Natural killer cell (primary cell): Measurements from ENCODE around the gene MAML3. TPM values are rescaled to one million over a fixed set of nuclear protein-coding genes. Genes with fewer than 3 reads are reported as not detected.
A peak's percentile ranks its signal among the peaks of the same experiment; 100 is the strongest.

Experiments
- ATAC-seq, 3 donors: fragments of 150-1000 bp in 2 of 3; fragments of 200-7000 bp in 1 of 3; cut with Tn5 transposase; 1 replicate in 1 of 3; 2 replicates in 2 of 3; pipeline ENCODE4 v1.10.0; 2021; ENCODE audit warnings: mild to moderate bottlenecking in 2 of 3, moderate library complexity in 2 of 3
- DNase-seq, 2 donors: peaks; one replicate each; pipeline versions ENCODE4 v3.0.0 to v3.0.0-alpha.2; 2013 to 2021; ENCODE audit warnings: mixed read lengths in 1 of 2
- H3K27ac ChIP-seq: one replicate; pipeline ENCODE4 v1.5.1; 2013; ENCODE audit warnings: mild to moderate bottlenecking, low read length
- H3K27me3 ChIP-seq: one replicate; pipeline ENCODE4 v1.6.1; 2013; ENCODE audit warnings: low read length; ENCODE audit not compliant: control insufficient read depth, insufficient read depth
- H3K36me3 ChIP-seq: one replicate; pipeline ENCODE4 v1.6.1; 2013; ENCODE audit warnings: low read length; ENCODE audit not compliant: control insufficient read depth, insufficient read depth
- H3K4me1 ChIP-seq: one replicate; pipeline ENCODE4 v1.6.1; 2013; ENCODE audit warnings: low read length; ENCODE audit not compliant: control insufficient read depth, insufficient read depth
- H3K4me3 ChIP-seq: one replicate; pipeline ENCODE4 v1.5.1; 2013; ENCODE audit warnings: low read length
- H3K9me3 ChIP-seq: one replicate; pipeline ENCODE4 v1.6.1; 2013; ENCODE audit warnings: low read length; ENCODE audit not compliant: control insufficient read depth, insufficient read depth
- H3K27ac Mint-ChIP-seq, 2 donors: one replicate each; pipeline ENCODE4 v1.8.0; 2022; ENCODE audit warnings: mild to moderate bottlenecking in 2 of 2, mixed read lengths in 2 of 2, moderate library complexity in 1 of 2
- H3K27me3 Mint-ChIP-seq, 2 donors: one replicate each; pipeline ENCODE4 v1.8.0; 2022; ENCODE audit warnings: low read depth in 2 of 2, mixed read lengths in 2 of 2
- H3K36me3 Mint-ChIP-seq: one replicate; pipeline ENCODE4 v1.8.0; 2022; ENCODE audit warnings: mixed read lengths
- H3K4me1 Mint-ChIP-seq, 2 donors: one replicate each; pipeline ENCODE4 v1.8.0; 2022; ENCODE audit warnings: mixed read lengths in 2 of 2
- H3K4me3 Mint-ChIP-seq: one replicate; pipeline ENCODE4 v1.8.0; 2022; ENCODE audit warnings: mild to moderate bottlenecking, moderate library complexity, mixed read lengths
- H3K9me3 Mint-ChIP-seq, 2 donors: one replicate each; pipeline ENCODE4 v1.8.0; 2022; ENCODE audit warnings: mixed read lengths in 2 of 2
- WGBS: methylation state at CpG from one replicate; pipeline ENCODE4 v1.1.7; 2013; ENCODE audit warnings: missing lambda C conversion rate; ENCODE audit not compliant: insufficient coverage; 5-methylcytosine and 5-hydroxymethylcytosine counted together
- intact Hi-C: fragments of 100-400 bp; cut with micrococcal nuclease; formaldehyde crosslinking; loops from one replicate; pipeline ENCODE4 v1.14.2; 2022
- total RNA-seq, 4 donors: library from RNA; stranded (reverse); fragments of 120-200 nt in 1 of 4; gene quantifications; one replicate each; pipeline versions ENCODE4 v1.2.3 to v1.2.4, GENCODE V29; 2013 to 2022
- TF ChIP-seq, protein P1 (sequence below): fragments of 200-600 bp; IDR thresholded peaks from one replicate; pipeline ENCODE4 v1.8.0; 2022; ENCODE audit warnings: antibody characterized with exemption

Gene MAML3
- 1 to 10 TPM; 1.7 to 5.6 (median 2.8) TPM for total RNA-seq
- 6.3 TPM for total RNA-seq (2013)

DNA sequence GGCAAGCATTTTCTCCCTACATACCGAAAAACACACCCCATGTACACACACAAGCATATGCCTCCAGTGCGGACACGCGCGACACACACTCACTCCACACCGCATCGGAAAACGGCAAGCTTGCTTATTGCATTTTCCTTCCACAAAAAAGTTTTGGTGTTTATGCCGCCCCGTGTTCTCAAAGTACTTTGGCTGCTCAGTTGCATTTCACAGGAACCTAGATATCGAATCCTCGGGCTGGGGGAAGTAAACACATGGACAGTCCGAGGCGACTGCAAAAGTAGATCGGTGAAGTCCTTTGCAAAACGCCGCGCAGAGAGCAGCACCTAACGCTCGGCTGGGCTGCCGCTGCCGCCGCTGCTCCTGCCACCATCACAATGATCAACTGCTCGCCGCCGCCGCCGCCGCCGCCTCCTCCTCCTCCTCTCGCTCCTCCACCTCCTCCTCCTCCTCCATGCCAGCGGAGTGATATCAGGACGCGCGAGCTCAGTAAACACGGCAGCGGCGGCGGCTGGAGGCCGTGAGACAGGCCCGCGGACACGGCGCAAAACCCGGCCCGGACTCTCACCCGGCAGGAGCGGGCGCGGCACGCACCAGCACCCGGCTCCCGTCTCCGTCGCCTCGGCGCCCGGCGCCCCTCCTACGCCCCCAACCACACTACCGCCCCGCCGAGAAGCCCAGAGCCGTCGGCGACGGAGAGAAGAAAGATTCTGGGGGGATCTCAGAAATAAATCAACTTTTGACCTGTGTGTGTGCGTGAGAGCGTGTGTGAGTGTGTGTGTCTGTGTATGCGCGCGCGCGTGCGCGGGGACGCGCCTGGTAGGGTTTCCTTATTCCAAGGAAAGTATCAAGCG, at the start of gene MAML3:
MAML3 (minus strand) TSS at position 467 of the 854 bp plus-strand sequence. CDS start 857 bp downstream, outside the sequence.
- no peaks in the 10 kb centered on the region for H3K36me3 Mint-ChIP-seq
- DNase-seq (peak; percentile 79 to 86), ATAC-seq (peak; percentile 64 to 70 (median 64))
- H3K27me3 Mint-ChIP-seq: peaks cover 7 to 15% of the 10 kb centered on the region in 2 donors
- Histone ChIP-seq H3K27me3 (no peaks in the 10 kb centered on the region), H3K9me3 (no peaks in the 10 kb centered on the region), H3K4me1 (peaks cover 37% of the 10 kb centered on the region), H3K27ac (peak within 1 kb of the TSS; percentile 59), H3K36me3 (no peaks in the 10 kb centered on the region), H3K4me3 (peak within 1 kb of the TSS; percentile 79)
- peak within 1 kb of the TSS; percentile 93 for H3K4me3 Mint-ChIP-seq
- intact Hi-C loops: loop anchor here (5.0 kb wide), 5 partner anchors 57 to 417 kb away; partner anchors contain the start of gene SCOC
- peak within 1 kb of the TSS; percentile 26 to 85 for H3K27ac Mint-ChIP-seq
- TF ChIP-seq, protein P1, sequence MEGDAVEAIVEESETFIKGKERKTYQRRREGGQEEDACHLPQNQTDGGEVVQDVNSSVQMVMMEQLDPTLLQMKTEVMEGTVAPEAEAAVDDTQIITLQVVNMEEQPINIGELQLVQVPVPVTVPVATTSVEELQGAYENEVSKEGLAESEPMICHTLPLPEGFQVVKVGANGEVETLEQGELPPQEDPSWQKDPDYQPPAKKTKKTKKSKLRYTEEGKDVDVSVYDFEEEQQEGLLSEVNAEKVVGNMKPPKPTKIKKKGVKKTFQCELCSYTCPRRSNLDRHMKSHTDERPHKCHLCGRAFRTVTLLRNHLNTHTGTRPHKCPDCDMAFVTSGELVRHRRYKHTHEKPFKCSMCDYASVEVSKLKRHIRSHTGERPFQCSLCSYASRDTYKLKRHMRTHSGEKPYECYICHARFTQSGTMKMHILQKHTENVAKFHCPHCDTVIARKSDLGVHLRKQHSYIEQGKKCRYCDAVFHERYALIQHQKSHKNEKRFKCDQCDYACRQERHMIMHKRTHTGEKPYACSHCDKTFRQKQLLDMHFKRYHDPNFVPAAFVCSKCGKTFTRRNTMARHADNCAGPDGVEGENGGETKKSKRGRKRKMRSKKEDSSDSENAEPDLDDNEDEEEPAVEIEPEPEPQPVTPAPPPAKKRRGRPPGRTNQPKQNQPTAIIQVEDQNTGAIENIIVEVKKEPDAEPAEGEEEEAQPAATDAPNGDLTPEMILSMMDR: no peak
- WGBS: under 1% methylated on average over 77 of the region's 79 CpGs
- H3K4me1 Mint-ChIP-seq: peaks cover 17 to 40% of the 10 kb centered on the region in 2 donors
- H3K9me3 Mint-ChIP-seq: no peaks in the 10 kb centered on the region

DNA sequence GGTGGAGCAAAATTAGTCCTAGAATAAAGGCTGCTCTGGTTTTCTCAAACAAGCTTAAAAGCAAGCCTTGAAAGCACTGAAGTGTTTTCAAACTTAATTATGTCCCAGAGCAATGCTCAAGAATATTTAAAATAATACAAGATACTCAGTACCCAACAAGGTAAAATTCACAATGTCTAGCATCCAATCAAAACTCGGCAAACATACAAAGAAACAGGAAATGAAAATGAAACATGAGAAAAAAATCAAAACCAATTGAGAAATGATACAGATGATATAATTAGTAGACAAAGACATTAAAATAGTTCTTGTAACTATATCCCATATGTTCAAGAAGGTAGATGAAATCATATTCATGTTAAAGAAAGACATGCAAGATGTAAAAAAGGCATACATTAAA, 45.0 kb upstream of the MAML3 start:
- no peaks in the 10 kb centered on the region for H3K9me3 Mint-ChIP-seq

DNA sequence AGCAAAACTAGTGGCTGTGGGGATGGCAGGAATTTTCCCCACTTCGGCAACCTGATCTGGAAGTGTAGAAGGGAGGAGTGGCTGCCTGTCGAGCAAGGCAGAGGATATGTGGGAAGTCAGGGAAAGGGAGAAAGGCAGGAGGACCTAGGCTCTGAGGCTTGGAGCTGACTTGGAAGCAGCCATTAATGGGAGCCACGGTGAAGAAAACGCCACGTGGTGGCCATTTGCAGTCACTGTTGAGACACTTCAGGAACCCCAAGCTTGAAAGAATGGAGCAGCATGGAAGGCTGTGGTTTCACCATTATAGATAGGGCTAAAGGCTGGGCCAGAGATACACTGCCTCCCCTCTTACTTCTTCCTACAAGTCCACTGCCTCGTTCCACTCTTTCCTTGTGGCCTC, 41.8 kb upstream of the MAML3 start:
- TF ChIP-seq, protein P1: no peak
- no peaks in the 10 kb centered on the region for H3K4me1 Mint-ChIP-seq
- intact Hi-C loops: no loop called here

More for the DNA sequence above, 45.0 kb upstream of the MAML3 start:
- no peaks in the 10 kb centered on the region for H3K9me3 ChIP-seq
- ATAC-seq (no peak), DNase-seq (no peak)
- Mint-ChIP-seq H3K27me3 (peaks cover 18 to 43% of the 10 kb centered on the region in 2 donors), H3K27ac (no peak overlapping the region), H3K4me1 (no peaks in the 10 kb centered on the region), H3K4me3 (no peak overlapping the region), H3K36me3 (no peaks in the 10 kb centered on the region)
- intact Hi-C loops: no loop called here
- H3K4me3 ChIP-seq: no peak overlapping the region
- no peaks in the 10 kb centered on the region for H3K36me3 ChIP-seq
- H3K27ac ChIP-seq: no peak overlapping the region
- TF ChIP-seq, protein P1: no peak
- WGBS: no CpG with 5 or more reads among the region's 1 CpG
- H3K27me3 ChIP-seq: peaks cover 3% of the 10 kb centered on the region
- no peaks in the 10 kb centered on the region for H3K4me1 ChIP-seq

More for the DNA sequence above, 41.8 kb upstream of the MAML3 start:
- no peak overlapping the region for H3K27ac ChIP-seq
- H3K36me3 ChIP-seq: no peaks in the 10 kb centered on the region
- no peak for ATAC-seq
- H3K4me3 Mint-ChIP-seq: no peak overlapping the region
- H3K9me3 Mint-ChIP-seq: no peaks in the 10 kb centered on the region
- H3K27me3 Mint-ChIP-seq: peaks cover 18 to 43% of the 10 kb centered on the region in 2 donors
- peaks cover 2% of the 10 kb centered on the region for H3K27me3 ChIP-seq
- no peak overlapping the region for H3K27ac Mint-ChIP-seq
- H3K4me3 ChIP-seq: no peak overlapping the region
- DNase-seq: no peak
- no peaks in the 10 kb centered on the region for H3K9me3 ChIP-seq
- H3K36me3 Mint-ChIP-seq: no peaks in the 10 kb centered on the region
- WGBS: 87% methylated on average over 6 of the region's 6 CpGs
- H3K4me1 ChIP-seq: no peaks in the 10 kb centered on the region
